ENCODE data around the gene ALX3.

- TF ChIP-seq CTCF (IDR thresholded peaks at IDR 0.05): no peak
- no peak for TF ChIP-seq POLR2AphosphoS5 (IDR thresholded peaks at IDR 0.05)
These were observed 50.7 kb downstream of the ALX3 start for GRCh38 chr1:110019770-110020169.
